Stimulated activated CD4-positive, alpha-beta T cell treated with anti-CD3 and anti-CD28 coated beads, Interleukin-4, amount 100 ng/mL, for 48 hours (primary cell): ENCODE measurements around the gene C1S.

ENCODE experiments used
- DNase-seq, 2 donors: peaks; one replicate each; pipeline ENCODE4 v3.0.0-alpha.2; 2020; ENCODE audit warnings: low read depth in 2 of 2

Gene C1S

DNA sequence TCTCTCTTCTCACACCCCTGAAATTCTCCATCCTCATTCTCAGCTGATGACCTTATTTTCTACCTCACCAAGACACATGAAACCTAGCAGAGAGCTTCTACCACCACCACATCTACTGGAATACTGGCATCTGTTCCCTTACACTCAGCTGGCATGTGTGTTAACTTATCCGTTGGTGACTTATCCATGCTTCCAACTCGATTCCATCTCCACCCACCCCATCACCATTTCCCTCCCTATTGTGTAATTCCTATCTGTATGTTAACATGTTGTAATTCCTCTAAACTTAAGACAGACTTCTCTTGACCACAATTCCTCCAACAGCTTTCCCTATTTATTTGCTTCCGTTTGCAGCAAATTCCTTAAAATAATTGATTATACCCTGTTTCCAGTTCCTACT, 15.4 kb downstream of the C1S start:
- no peak for DNase-seq

DNA sequence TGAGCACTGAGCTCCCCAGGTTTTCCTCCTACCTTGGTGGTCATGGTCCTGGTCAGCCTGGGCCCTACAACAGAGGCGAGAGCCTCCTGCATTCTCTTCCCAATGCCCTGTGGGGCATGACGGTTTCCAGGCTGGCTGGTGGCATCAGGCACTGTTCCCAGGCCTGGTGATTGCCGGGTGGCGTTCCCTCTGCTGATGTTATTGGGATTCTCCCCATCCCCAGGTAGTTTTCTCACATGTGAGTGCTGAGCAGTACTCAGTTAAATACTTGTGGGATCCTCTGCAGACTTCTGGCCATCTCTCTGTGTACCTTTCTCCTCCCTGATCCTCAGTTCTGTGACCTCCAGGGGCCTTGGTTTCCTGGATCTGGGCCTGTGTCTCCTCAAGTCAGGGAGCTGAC, 16.0 kb downstream of the C1S start:
- DNase-seq = no peak

DNA sequence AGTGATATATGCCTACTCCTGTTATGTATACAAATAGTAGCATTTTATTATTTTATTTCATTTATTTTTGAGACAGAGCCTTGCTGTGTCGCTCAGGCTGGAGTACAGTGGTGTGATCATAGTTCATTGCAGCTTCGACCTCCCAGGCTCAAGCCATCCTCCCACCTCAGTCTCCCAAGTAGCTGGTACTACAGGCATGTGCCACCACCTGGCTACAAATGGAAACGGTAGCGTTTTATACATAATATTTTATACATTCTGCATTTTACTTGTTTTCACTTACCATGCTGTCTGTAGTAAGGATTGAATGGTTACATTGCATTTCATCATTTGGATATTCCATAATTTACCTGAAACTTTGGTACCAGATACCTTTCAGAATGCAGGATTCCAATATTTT, 17.6 kb downstream of the C1S start:
- no peak for DNase-seq

DNA sequence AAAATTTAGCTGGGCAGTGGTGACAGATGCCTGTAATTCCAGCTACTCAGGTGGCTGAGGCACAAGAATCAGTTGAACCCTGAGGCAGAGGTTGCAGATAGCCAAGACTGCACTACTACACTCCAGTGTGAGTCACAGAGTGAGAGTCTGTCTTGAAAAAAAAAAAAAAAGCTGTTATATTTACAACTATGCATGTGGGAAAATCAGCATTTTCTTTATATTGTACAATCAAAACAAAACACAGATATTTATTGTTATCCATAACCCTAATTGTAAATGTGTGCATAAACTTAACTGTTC, 19.3 kb downstream of the C1S start:
- DNase-seq = no peak

DNA sequence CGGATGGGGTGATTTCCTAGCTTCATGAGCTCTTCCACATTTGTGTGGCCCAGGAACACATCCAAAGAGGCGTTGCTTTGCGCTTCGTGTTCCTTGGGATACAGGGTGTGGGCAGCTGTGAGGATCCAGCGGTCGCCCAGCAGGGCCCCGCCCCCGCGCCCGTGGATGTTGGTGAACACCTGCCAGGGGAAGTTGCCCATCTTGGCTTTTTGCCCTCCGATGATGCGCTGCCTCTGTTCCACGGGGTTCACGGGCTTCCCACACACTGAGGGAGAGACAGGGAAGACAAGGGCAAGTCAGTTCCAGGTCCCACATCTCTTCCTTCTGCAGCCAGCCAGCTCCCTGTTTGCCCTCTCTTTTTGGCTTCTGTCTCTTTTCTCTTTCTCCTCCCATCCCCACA, 20.5 kb downstream of the C1S start:
- DNase-seq = no peak

DNA sequence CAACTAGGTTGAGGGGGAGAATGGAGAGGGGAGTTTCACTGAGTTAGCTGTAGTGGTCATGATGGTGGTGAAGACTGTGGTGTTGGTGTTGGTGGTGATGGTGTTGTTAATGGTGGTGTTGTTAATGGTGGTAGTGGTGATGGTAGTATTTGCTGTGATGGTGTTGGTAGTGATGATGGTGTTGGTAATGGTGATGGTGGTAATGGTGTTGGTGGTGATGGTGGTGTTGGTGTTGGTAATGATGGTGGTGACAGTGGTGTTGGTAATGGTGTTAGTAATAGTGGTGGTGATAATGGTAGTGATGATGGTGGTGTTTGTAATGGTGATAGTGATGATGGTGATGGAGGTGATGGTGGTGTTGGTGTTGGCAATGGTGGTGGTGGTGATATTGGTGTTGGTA, 22.6 kb downstream of the C1S start:
- no peak for DNase-seq

DNA sequence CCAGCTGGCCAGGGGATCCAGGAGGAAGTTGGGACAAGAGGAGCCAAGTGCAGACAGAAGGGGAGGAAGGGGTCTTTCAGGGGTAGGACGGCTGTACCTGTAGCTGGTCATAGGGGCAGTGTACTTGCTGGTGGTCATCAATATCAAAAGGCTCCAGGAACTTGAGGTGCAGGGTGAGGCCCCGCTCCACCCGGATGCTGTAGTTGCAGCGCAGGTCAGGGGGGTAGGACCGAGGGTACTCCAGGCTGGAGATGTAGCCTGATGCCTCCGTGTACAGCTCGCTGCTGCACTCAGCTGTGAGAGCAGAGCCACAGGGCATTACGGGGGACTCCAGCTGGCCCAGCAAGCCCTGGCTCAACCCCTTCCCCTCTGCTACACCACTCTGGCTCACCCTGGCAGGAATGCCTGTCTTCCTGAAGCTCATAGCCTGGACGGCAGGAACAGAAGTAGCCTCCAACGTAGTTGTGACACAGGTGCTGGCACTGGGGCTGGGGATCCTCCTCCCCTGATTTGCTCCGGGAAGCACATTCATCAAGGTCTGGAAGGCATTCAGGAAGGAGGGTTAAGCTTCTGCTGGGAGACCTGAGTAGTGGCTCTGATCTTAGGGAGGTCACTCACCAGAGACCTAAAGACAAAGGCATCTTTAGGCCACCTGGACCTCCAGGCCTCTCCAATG, 28.8 kb downstream of the C1S start:
- DNase-seq = no peak

DNA sequence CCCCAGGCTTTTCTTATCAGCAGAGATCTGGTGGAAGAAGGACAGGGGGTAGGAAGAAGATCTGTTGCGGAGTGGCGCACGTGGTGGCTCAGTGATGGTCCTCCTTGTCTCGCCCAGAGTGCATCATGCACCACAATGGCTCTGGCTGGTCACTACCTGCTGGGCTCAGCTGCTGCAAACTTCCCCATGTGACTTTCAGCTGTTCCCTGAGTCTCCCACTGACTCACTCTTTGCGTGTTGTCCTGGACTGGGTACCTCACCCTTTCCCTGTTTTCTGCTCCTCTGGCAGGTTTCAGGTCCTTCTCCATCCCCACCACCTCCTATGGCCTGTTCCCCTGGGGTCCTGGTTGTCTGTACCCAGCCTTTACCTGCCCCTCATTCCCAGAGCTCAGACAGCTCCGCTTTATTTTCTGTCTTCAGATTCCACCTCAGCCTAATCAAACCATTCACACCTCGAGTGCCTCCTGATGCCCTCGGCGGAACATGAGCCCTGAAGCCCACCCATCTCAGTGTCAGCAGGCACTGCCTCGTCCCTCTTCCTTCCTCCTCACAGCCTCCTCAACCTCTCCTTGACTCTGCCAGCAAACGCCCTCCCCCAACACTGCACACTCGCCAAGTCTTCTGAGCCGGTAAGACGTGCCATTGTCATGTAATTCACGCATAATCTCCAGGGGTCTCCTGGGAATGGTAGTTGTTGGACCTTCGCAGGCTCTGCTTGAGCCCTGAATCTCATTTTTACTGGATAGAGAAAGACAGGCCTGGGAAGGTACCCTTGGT, 29.9 kb downstream of the C1S start:
- DNase-seq = no peak

DNA sequence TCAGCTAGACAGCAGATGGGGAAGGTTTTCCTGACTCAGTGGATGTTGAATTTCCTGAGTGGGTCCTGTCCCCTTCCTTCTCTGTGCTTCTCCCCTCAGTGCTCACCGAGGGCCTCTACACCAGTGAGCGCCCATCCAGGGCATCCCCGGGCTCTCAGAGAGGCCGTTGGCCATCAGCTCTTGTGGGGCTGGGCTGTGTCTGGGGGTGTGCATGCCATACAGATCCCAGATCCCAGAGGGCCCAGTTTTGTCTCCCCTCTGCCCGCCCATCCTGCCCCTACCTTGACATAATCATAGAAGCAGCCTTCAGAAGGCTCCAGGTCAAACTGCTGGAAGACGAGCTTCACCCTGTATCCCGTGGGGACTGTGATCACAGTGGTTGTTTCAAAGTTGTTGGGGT, 30.7 kb downstream of the C1S start:
- DNase-seq = no peak

DNA sequence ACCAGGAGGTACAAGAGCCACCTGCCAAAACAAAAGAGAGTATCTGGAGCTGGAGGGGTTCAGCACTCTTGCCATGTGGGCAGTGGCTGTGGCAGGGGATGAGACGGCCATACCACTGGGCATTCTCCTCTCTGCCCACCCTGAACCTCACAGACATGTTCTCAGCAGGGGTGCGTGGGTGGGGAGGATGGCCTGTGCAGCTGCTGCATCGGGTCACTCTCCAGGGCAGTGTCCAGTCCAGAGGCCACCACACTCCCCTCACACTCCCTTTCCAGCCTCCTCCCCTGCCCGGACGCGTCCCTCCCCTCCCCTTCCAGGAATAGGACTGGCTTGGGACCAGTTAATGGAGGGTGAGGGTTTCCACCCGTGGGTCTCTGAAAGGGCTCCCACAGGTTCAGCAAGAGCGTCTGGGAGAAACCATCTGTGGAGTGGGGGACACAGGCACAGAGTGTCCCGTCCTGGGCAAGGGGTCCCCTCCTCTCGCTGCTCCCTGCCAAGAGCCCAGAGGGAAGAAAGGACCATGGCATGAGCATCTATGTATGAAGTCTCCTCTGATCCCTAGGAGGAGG, 31.2 kb downstream of the C1S start:
- DNase-seq = no peak

DNA sequence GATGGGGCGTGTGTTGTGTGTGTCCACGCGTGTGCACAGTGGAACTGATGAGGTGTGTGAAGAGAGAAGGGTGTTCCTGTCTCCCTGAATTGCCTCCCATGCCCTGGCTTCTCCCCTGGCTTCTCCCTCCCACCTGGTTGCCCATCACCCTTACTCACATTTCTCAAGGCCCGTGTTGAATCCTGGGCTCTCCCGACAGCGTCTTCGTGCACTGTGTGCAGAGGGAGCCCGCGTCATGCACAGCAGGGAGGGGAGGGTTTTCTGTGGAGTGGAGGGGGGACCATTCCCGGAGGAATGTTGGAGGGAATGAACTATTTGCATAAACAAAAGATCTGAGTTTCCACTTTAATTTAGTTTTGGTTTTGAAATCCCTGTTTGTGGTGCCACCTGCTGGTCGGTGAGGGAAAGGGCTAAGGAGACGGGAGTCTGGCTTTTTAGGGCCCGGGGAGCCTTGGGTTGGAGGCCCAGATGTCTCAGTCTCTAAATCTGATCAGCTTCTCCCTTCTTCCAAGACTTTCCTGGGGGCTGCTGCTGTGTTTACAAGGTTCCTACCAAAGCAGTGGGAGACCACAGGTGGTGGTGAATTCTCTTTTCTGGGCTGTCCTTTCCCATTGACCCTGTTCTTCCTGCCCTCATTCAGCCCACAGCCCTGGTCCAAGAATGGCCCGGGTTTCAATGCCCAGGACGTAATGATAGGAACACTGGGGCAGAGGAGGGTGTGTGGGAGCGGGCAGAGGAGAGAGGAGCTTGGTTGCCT, 31.9 kb downstream of the C1S start, which contains the start of gene C1R:
Gene C1R (minus strand): TSS at position 217 of the 757 bp plus-strand sequence. CDS start 57 bp downstream, at position 160.
- peak; percentile 55 to 66 for DNase-seq

DNA sequence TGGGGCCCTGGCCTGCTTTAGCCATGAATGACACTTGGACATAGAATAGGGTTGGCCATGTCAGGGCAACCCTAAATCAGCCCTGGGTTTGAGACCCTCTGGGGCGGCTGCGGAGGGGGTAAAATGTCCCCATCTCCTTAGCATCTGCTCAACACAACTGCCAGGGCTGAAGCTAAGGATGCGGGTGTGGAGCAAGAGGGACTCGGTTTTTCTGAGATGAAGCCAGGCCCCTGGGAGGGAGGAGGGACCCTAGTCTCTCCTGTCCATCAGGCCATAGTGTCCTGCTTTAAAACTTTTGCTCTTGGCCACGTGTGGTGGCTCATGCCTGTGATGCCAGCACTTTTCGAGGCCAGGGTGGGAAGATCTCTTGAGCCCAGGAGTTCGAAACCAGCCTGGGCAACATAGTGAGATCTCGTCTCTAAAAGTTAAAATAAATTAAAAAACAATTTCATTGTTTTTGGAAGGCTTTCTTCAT, 32.5 kb downstream of the C1S start:
- no peak for DNase-seq

DNA sequence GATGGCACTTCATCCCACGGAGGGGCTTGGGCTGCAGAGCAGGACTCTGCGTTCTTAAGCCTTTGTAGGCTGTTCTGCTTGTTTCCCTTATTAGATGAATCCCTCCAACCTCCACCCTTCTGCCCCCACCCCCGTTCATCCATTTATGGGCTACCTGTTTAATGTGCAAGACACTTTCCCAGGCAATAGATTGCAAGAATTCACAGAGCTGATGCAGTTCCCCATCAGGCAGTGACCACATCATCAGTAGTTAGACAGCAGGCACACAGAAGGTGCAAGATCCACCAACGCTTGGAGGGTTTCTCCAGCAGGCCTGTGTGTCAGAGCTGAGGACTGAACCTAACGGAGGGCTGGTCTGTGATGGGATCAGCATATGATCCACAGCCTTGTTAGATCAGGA, 33.0 kb downstream of the C1S start:
- no peak for DNase-seq

DNA sequence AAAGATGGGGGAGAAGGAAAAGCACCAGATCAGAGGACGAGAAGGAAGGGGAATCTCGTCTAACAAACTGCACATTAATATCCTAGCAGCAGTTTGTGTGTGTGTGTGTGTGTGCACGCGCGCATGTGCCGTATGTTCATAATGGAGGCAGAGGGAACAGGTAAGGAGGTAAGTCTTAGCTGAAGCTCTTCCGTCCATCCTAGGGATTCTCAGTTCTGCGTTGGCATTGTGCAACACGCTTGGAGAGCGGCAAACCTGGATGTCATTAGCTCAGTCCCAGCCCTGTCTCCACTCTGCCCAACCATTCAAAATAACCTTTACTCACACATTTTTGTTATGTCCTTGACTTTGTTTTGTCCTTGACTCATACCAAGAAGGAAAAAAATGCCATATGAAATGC, 33.4 kb downstream of the C1S start:
- DNase-seq = no peak

DNA sequence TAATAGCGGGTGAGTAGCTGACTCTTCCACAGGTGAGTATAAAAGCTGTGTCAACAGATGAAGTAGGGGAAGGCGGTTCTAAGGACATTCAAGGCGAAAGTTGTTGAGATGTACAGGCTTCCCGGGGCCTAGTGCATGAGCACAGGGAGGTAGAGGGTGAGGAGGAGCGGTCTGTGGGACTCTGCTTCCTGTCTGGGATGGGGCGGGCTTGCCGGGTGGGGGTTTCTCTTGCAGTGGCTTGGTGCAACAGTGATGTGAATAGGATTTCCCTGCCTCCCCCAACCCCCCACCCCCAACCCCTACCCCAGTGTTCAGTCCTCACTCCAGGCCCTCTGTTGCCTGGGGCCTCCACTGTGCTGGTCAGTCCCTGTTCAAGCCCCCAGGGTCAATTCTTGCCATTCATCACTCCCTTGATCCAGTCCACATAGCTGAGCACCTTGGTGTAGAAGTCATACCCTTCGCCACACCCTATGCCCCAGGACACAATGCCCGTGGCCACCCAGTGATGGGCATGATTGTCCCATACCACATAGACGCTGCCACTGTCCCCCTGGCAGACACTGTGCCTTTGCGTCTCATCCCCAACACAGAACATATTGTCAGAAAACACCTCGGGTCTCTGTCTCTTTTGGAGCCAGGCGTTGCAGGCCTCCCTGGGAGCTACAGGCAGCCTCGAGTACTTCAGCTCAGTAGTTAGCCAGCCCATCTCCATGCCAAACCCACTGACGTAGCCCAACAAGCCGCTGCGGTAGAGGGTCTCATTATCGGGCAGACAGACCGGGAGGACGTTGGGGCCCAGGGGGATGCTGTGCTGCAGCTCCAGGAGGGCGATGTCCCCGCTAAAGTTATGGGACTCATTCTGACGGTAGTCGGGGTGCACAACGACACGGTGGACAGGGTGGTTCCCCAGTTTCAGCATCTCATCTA, 35.8 kb downstream of the C1S start:
- DNase-seq = no peak

DNA sequence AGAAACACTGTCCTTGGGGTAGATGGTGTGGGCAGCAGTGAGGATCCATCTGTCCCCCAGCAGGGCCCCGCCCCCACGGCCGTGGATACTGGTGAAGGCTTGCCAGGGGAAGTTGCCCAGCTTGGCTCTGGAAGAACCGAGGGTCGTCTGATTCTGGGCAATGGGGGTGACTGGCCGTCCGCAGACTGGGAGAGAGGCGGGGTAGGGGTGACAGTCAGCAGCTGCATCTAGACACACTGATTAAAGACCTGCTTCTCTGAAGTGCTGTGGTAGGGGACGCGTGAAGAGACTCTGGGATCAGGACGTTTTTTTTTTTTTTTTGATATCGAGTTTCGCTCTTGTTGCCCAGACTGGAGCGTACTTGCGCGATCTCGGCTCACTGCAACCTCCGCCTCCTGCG, 36.5 kb downstream of the C1S start:
- no peak for DNase-seq

DNA sequence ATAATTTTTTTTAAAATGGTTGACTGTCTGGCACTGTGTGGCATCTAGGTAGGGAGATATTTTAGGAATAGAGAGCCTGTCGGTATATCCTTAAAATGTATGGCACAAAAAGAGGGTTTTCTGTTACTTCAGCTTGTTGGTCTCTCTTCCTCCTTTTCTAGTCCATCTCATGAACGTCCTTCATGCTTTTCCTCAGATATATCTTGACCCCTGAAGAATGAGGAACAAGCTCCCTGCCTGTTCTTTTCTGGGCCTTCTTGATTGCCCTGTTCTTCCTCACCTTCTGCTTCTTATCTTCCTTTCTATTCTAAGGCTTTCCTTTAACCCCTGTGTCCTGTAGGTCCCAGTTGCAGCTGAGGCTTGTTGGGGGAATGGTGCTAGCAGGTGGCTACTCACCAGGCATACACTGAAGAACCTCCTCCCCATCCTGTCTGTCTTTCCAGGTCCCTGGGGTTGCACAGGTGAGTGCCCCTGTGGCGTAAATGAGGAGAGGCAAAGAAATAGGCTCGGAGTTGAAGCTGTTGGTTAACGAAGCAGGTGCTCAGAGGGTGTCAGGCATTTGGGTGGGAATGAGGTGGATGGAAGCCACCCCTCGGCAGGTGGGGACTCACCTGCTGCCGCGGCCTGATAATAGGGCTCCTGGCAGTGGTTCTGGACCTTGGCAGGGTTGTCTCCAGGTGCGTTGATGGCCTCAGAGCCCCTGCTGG, 38.9 kb downstream of the C1S start:
- no peak for DNase-seq

DNA sequence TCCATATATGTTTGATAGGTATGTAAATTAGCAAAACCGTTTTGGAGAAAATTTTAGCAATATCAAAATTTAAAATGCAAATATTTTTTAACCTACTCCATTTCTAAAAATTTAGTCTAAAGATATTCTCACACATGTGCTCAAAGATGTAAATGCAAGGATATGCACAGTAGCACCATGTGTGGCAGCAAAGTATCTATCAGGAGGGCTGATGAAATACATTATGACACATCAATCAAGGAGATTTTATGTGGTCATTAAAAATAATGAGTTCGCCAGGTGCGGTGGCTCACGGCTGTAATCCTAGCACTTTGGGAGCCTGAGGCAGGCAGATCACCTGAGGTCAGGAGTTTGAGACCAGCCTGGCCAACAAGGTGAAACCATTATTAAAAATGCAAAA, 39.7 kb downstream of the C1S start:
- no peak for DNase-seq

DNA sequence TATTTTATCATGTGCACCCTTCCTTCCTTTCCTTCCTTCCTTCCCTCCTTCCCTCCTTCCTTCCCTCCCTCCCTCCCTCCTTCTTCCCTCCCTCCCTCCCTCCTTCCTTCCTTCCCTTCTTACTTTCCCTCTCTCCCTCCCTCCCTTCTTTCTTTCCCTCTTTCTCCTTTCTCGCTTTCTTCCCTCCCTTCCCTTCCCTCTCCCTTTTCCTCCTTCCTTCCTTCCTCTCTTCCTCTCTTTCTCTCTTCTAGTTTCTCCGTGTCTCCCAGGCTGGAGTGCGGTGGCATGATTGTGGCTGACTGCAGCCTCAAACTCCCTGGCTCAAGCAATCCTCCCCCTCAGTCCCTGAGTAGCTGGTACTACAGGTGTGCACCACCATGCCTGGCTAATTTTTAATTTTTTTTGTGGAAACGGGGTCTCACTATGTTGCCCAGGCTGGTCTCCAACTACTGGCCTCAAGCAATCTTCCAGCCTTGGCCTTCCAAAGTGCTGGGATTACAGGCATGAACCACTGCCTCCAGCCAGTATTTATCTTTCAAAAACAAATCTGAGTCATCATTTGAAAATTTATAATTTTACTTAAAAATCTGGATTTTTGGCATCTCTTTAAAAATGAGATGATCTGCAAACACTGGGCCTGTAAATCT, 40.7 kb downstream of the C1S start:
- no peak for DNase-seq

DNA sequence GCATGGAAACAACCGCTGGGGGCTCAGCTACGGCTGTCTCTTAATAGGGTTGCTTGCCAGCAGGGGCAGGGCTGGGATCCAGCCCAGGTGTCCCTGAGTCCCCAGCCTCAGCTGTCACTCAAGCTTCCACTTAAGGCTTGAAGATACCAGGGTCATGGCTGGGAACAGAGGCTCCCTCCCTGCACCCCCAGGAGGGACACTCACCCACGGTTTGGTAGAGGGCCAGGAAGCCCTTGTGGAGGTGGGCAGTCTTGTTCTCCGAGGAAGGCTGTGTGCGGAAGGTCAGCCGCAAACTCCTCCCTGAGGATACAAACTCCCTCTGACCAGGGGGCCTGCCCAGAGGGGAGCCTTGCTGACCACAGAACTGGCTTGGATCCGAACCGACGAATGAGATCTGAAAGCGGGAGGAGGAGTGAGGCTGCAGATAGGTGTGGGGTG, 41.2 kb downstream of the C1S start:
- no peak for DNase-seq
